GM12801 (cell line): ENCODE results near the gene IGF2R.

Source experiments
- CTCF ChIP-seq: IDR thresholded peaks from one replicate; pipeline ENCODE4 v1.5.1; 2011; ENCODE audit warnings: control low read depth; ENCODE audit not compliant: insufficient read length; ENCODE audit errors: extremely low read depth

IGF2R gene

GRCh38 chr6:160048471-160048870 is 79.6 kb downstream of the IGF2R start:
- no peak for TF ChIP-seq CTCF

GRCh38 chr6:160049346-160049745 is 80.5 kb downstream of the IGF2R start:
- no peak for TF ChIP-seq CTCF

GRCh38 chr6:160050022-160050421 is 81.1 kb downstream of the IGF2R start:
- TF ChIP-seq CTCF: no peak

GRCh38 chr6:160051390-160051789 is 82.5 kb downstream of the IGF2R start:
- TF ChIP-seq CTCF: no peak

GRCh38 chr6:160054271-160054670 is 85.4 kb downstream of the IGF2R start:
- no peak for TF ChIP-seq CTCF

GRCh38 chr6:160054913-160055312 is 86.0 kb downstream of the IGF2R start:
- TF ChIP-seq CTCF: no peak

- TF ChIP-seq CTCF: no peak
Observed at GRCh38 chr6:160055378-160055777, 86.5 kb downstream of the IGF2R start.

GRCh38 chr6:160055813-160056212 is 86.9 kb downstream of the IGF2R start:
- no peak for TF ChIP-seq CTCF
